GM18526 (cell line): Measurements from ENCODE around the gene NLN.

Source experiments
- POLR2A ChIP-seq: IDR thresholded peaks from 3 replicates; pipeline ENCODE4 v1.6.1; 2011; ENCODE audit not compliant: insufficient read length; ENCODE audit errors: extremely low read depth

Gene NLN

GRCh38 chr5:65831276-65831675 is 109.3 kb downstream of the NLN start:
- no peak for TF ChIP-seq POLR2A

GRCh38 chr5:65832152-65832551 is 110.1 kb downstream of the NLN start:
- no peak for TF ChIP-seq POLR2A

- no peak for TF ChIP-seq POLR2A
Measured at GRCh38 chr5:65832603-65833228, 110.7 kb downstream of the NLN start.

GRCh38 chr5:65833780-65834179 is 111.8 kb downstream of the NLN start:
- no peak for TF ChIP-seq POLR2A

- no peak for TF ChIP-seq POLR2A
Measured at GRCh38 chr5:65834306-65834705, 112.3 kb downstream of the NLN start.

- TF ChIP-seq POLR2A: no peak
Measured at GRCh38 chr5:65835191-65835590, 113.2 kb downstream of the NLN start.

- TF ChIP-seq POLR2A: no peak
Measured at GRCh38 chr5:65837139-65837538, 115.1 kb downstream of the NLN start.

GRCh38 chr5:65840071-65840470 is 118.1 kb downstream of the NLN start:
- TF ChIP-seq POLR2A: no peak

- TF ChIP-seq POLR2A: no peak
Measured at GRCh38 chr5:65846101-65846500, 124.1 kb downstream of the NLN start.

GRCh38 chr5:65854925-65855324 is 132.9 kb downstream of the NLN start:
- no peak for TF ChIP-seq POLR2A

GRCh38 chr5:65855766-65856315 is 133.8 kb downstream of the NLN start:
- no peak for TF ChIP-seq POLR2A

GRCh38 chr5:65856520-65856919 is 134.5 kb downstream of the NLN start:
- no peak for TF ChIP-seq POLR2A

GRCh38 chr5:65858316-65858715 is 136.3 kb downstream of the NLN start:
- no peak for TF ChIP-seq POLR2A

- no peak for TF ChIP-seq POLR2A
Measured at GRCh38 chr5:65861830-65862241, 139.8 kb downstream of the NLN start.

- no peak for TF ChIP-seq POLR2A
Measured at GRCh38 chr5:65862384-65862783, 140.4 kb downstream of the NLN start.

- no peak for TF ChIP-seq POLR2A
Measured at GRCh38 chr5:65863747-65864146, 141.7 kb downstream of the NLN start.

GRCh38 chr5:65866837-65867521 is 145.0 kb downstream of the NLN start:
- TF ChIP-seq POLR2A: no peak

GRCh38 chr5:65867542-65868195 is 145.7 kb downstream of the NLN start:
- TF ChIP-seq POLR2A: no peak
